Lower leg skin (tissue), 4 donors: ENCODE measurements around the gene OR2J3. TPM values are rescaled to one million over a fixed set of nuclear protein-coding genes. Genes with fewer than 3 reads are reported as not detected.

ENCODE experiments used
- DNase-seq, 2 donors: peaks; one replicate each; pipeline ENCODE4 v3.0.0-alpha.2; 2019; ENCODE audit warnings: low spot score in 2 of 2
- H3K4me3 ChIP-seq: fragments of 200-600 bp; sonication (generic); 2 replicates; pipeline ENCODE4 v1.5.1; 2017; ENCODE audit warnings: mild to moderate bottlenecking, low read depth; ENCODE audit not compliant: poor library complexity, severe bottlenecking
- CTCF ChIP-seq, 3 donors: fragments of 450-650 bp; IDR thresholded peaks; one replicate each; pipeline ENCODE4 v1.5.1; 2016; ENCODE audit warnings: antibody characterized with exemption in 3 of 3, mild to moderate bottlenecking in 3 of 3, moderate library complexity in 2 of 3
- POLR2A ChIP-seq, 2 donors: fragments of 450-650 bp; IDR thresholded peaks; one replicate each; pipeline ENCODE4 v1.6.1; 2016 to 2017; ENCODE audit warnings: antibody characterized with exemption in 2 of 2, mild to moderate bottlenecking in 1 of 2, moderate library complexity in 1 of 2
- WGBS, 2 donors: methylation state at CpG; one replicate each; pipeline ENCODE4 v1.1.5; 2018; 5-methylcytosine and 5-hydroxymethylcytosine counted together
- intact Hi-C: fragments of 100-400 bp; cut with DNase I; formaldehyde crosslinking; loops from one replicate; pipeline ENCODE4 v1.15.0; 2023; ENCODE audit warnings: low total_unique reads
- total RNA-seq, 4 donors: library from RNA; depleted of rRNA; stranded (reverse); fragments of >200 nt; gene quantifications; one replicate each; pipeline ENCODE4 v1.1.0, GENCODE V29; 2016

Gene OR2J3
- total RNA-seq, result not detected

GRCh38 chr6:29107758-29108157, at the start of gene OR2J3:
Gene OR2J3, plus strand, starts transcription at chr6:29108058. Its CDS starts 3,833 bp downstream, at chr6:29111891.
- intact Hi-C loops, result no loop called here
- no peak for TF ChIP-seq CTCF (IDR thresholded peaks at IDR 0.05)
- TF ChIP-seq POLR2A (IDR thresholded peaks at IDR 0.05), result no peak
- H3K4me3 ChIP-seq, result no peak within 1 kb of the TSS
- DNase-seq, result no peak
- 24 to 25% methylated on average over 1 of the region's 1 CpG for WGBS, 2 donors

- H3K4me3 ChIP-seq, result no peak overlapping the region
- no peak for DNase-seq
- intact Hi-C loops, result no loop called here
- 36 to 43% methylated on average over 9 of the region's 9 CpGs for WGBS, 2 donors
- TF ChIP-seq CTCF (IDR thresholded peaks at IDR 0.05) (no peak), POLR2A (IDR thresholded peaks at IDR 0.05) (no peak)
These were observed 35.8 kb upstream of the OR2J3 start for GRCh38 chr6:29071831-29072723.

- 73 to 84% methylated on average over 1 of the region's 1 CpG for WGBS, 2 donors
- H3K4me3 ChIP-seq, result no peak overlapping the region
- TF ChIP-seq CTCF (IDR thresholded peaks at IDR 0.05) (no peak), POLR2A (IDR thresholded peaks at IDR 0.05) (no peak)
- intact Hi-C loops, result no loop called here
- DNase-seq, result no peak
These were observed 28.7 kb upstream of the OR2J3 start for GRCh38 chr6:29079203-29079602.

GRCh38 chr6:29081312-29081711, 26.5 kb upstream of the OR2J3 start:
- intact Hi-C loops, result no loop called here
- DNase-seq, result no peak
- TF ChIP-seq CTCF (IDR thresholded peaks at IDR 0.05), result no peak
- no peak for TF ChIP-seq POLR2A (IDR thresholded peaks at IDR 0.05)
- H3K4me3 ChIP-seq, result no peak overlapping the region

- 85 to 91% methylated on average over 15 of the region's 15 CpGs for WGBS, 2 donors
- TF ChIP-seq CTCF (IDR thresholded peaks at IDR 0.05) (no peak), POLR2A (IDR thresholded peaks at IDR 0.05) (no peak)
- no peak overlapping the region for H3K4me3 ChIP-seq
- DNase-seq, result peak in 1 of 2 donors; percentile 54
- intact Hi-C loops, result no loop called here
These were observed 25.4 kb upstream of the OR2J3 start for GRCh38 chr6:29082457-29082856.
